Measurements from ENCODE around the gene USP6NL.

Gene USP6NL

GRCh38 chr10:11639849-11640764, 28.7 kb upstream of the USP6NL start:
- TF ChIP-seq FOXP2 (optimal IDR thresholded peaks at IDR 0.05; ENCODE audit: borderline replicate concordance, extremely low read depth, extremely low read length, insufficient read depth) (no peak), POLR2AphosphoS5 (IDR thresholded peaks at IDR 0.05; ENCODE audit: low read depth, low read length) (no peak), SIN3A (IDR thresholded peaks at IDR 0.05; ENCODE audit: borderline replicate concordance, insufficient read depth, low read length) (no peak), TAF1 (IDR thresholded peaks at IDR 0.05; ENCODE audit: borderline replicate concordance, insufficient read depth, low read length) (no peak), REST (IDR thresholded peaks at IDR 0.05; ENCODE audit: insufficient read depth in 1 of 2, low read depth in 2 of 2, low read length in 2 of 2) (no peak)

GRCh38 chr10:11639362-11639761, 27.9 kb upstream of the USP6NL start:
- TF ChIP-seq POLR2AphosphoS5 (IDR thresholded peaks at IDR 0.05; ENCODE audit: low read depth, low read length) (no peak), SIN3A (IDR thresholded peaks at IDR 0.05; ENCODE audit: borderline replicate concordance, insufficient read depth, low read length) (no peak), REST (IDR thresholded peaks at IDR 0.05; ENCODE audit: insufficient read depth in 1 of 2, low read depth in 2 of 2, low read length in 2 of 2) (no peak), FOXP2 (optimal IDR thresholded peaks at IDR 0.05; ENCODE audit: borderline replicate concordance, extremely low read depth, extremely low read length, insufficient read depth) (no peak), TAF1 (IDR thresholded peaks at IDR 0.05; ENCODE audit: borderline replicate concordance, insufficient read depth, low read length) (no peak)

- TF ChIP-seq FOXP2 (optimal IDR thresholded peaks at IDR 0.05; ENCODE audit: borderline replicate concordance, extremely low read depth, extremely low read length, insufficient read depth) (no peak), REST (IDR thresholded peaks at IDR 0.05; ENCODE audit: insufficient read depth in 1 of 2, low read depth in 2 of 2, low read length in 2 of 2) (no peak), POLR2AphosphoS5 (IDR thresholded peaks at IDR 0.05; ENCODE audit: low read depth, low read length) (no peak), SIN3A (IDR thresholded peaks at IDR 0.05; ENCODE audit: borderline replicate concordance, insufficient read depth, low read length) (no peak), TAF1 (IDR thresholded peaks at IDR 0.05; ENCODE audit: borderline replicate concordance, insufficient read depth, low read length) (no peak)
These were observed 26.7 kb upstream of the USP6NL start for GRCh38 chr10:11638055-11638698.

GRCh38 chr10:11636697-11637303, 25.4 kb upstream of the USP6NL start:
- no peak for TF ChIP-seq POLR2AphosphoS5 (IDR thresholded peaks at IDR 0.05; ENCODE audit: low read depth, low read length)
- TF ChIP-seq SIN3A (IDR thresholded peaks at IDR 0.05; ENCODE audit: borderline replicate concordance, insufficient read depth, low read length) = no peak
- no peak for TF ChIP-seq FOXP2 (optimal IDR thresholded peaks at IDR 0.05; ENCODE audit: borderline replicate concordance, extremely low read depth, extremely low read length, insufficient read depth)
- no peak for TF ChIP-seq REST (IDR thresholded peaks at IDR 0.05; ENCODE audit: insufficient read depth in 1 of 2, low read depth in 2 of 2, low read length in 2 of 2)
- no peak for TF ChIP-seq TAF1 (IDR thresholded peaks at IDR 0.05; ENCODE audit: borderline replicate concordance, insufficient read depth, low read length)

Data from PFSK-1 (cell line).